Right ventricle myocardium inferior (tissue), 1 donor: ENCODE measurements around the gene DNAJB12. TPM values are rescaled to one million over a fixed set of nuclear protein-coding genes. Genes with fewer than 3 reads are reported as not detected.

Experiments used
- total RNA-seq: library from RNA; stranded (reverse); fragmentation: NEBNext Ultra II Directional; extraction: Animal tissue kit (Norgen Biotek cat#: 25700); gene quantifications from one replicate; pipeline ENCODE4 v1.2.1, GENCODE V29; 2021
- donor health status: DM: no; HTN: yes; CAD: no; lungs with severe emphysema.

The DNAJB12 gene
- total RNA-seq, 1 donor from 2014 or later: 25.6 TPM

Other genes with a start within 250 kb of the DNAJB12 start
- gene ANAPC16, start 138.9 kb downstream of the DNAJB12 start, total RNA-seq: 239 TPM
- 35.4 TPM for gene ASCC1, start 138.6 kb downstream of the DNAJB12 start, total RNA-seq
- gene DDIT4, start 81.0 kb downstream of the DNAJB12 start, total RNA-seq: 71.4 TPM